Measurements from ENCODE around the gene EPPIN.

Gene EPPIN

DNA sequence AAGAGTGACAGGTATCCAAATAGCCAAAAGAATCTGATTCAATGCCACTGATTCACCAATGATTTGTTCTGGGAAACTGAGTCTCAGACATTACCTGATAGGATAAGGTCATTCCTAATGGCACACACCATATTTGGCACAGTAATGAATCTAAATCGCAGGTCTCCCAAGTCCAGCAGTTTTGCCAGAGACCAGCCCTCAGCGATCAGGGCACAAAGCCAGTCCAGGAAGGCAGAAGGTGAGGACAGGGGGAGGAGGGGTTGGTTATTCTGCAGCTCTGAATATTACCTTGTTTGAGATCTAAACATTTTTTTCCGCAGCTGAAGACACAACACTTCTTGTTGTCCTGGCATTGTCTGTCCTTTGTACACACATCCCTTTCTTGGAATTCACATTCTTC is 1.9 kb downstream of the EPPIN start:
- in situ Hi-C loops (cut with MboI; ENCODE audit: low sequenced_read_pairs, unreplicated experiment), result no loop called here
- no peak for DNase-seq (ENCODE audit: low spot score)
- TF ChIP-seq, protein P1, sequence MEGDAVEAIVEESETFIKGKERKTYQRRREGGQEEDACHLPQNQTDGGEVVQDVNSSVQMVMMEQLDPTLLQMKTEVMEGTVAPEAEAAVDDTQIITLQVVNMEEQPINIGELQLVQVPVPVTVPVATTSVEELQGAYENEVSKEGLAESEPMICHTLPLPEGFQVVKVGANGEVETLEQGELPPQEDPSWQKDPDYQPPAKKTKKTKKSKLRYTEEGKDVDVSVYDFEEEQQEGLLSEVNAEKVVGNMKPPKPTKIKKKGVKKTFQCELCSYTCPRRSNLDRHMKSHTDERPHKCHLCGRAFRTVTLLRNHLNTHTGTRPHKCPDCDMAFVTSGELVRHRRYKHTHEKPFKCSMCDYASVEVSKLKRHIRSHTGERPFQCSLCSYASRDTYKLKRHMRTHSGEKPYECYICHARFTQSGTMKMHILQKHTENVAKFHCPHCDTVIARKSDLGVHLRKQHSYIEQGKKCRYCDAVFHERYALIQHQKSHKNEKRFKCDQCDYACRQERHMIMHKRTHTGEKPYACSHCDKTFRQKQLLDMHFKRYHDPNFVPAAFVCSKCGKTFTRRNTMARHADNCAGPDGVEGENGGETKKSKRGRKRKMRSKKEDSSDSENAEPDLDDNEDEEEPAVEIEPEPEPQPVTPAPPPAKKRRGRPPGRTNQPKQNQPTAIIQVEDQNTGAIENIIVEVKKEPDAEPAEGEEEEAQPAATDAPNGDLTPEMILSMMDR (IDR thresholded peaks at IDR 0.05; ENCODE audit: borderline replicate concordance, control extremely low read depth, extremely low read depth, insufficient read depth, missing control alignments), result no peak

- TF ChIP-seq, protein P1 (IDR thresholded peaks at IDR 0.05; ENCODE audit: borderline replicate concordance, control extremely low read depth, extremely low read depth, insufficient read depth, missing control alignments), result no peak
- no peak for DNase-seq (ENCODE audit: low spot score)
- in situ Hi-C loops (cut with MboI; ENCODE audit: low sequenced_read_pairs, unreplicated experiment), result no loop called here
These were observed 7.8 kb downstream of the EPPIN start, which contains the start of gene WFDC6 for GRCh38 chr20:45539382-45539781. TSS of gene WFDC6 (minus strand) at chr20:45539482. CDS start at chr20:45539407, 75 bp downstream.

- DNase-seq (ENCODE audit: low spot score), result no peak
- TF ChIP-seq, protein P1 (IDR thresholded peaks at IDR 0.05; ENCODE audit: borderline replicate concordance, control extremely low read depth, extremely low read depth, insufficient read depth, missing control alignments), result no peak
- in situ Hi-C loops (cut with MboI; ENCODE audit: low sequenced_read_pairs, unreplicated experiment), result no loop called here
These were observed 8.9 kb downstream of the EPPIN start for GRCh38 chr20:45538209-45538799.

DNA sequence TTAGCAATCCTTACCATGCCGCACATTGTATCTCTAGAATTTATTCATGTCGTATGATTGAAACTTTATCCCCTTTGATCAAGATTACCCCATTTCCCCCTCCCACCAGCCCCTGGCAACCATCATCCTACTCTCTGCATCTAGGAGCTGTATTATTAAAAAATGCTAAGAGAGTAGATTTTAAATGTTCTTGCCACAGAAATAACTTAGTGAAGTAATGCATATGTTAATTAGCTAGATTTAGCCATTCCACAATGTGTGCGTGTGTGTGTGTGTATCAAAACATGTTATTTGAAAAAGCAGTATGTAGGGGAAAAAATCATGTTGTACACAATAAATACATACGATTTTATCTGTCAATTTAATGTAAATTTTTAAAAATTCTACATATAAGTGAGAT is 19.9 kb downstream of the EPPIN start:
- no peak for DNase-seq (ENCODE audit: low spot score)
- in situ Hi-C loops (cut with MboI; ENCODE audit: low sequenced_read_pairs, unreplicated experiment), result no loop called here
- TF ChIP-seq, protein P1 (IDR thresholded peaks at IDR 0.05; ENCODE audit: borderline replicate concordance, control extremely low read depth, extremely low read depth, insufficient read depth, missing control alignments), result no peak

- no peak for DNase-seq (ENCODE audit: low spot score)
- in situ Hi-C loops (cut with MboI; ENCODE audit: low sequenced_read_pairs, unreplicated experiment), result no loop called here
- TF ChIP-seq, protein P1 (IDR thresholded peaks at IDR 0.05; ENCODE audit: borderline replicate concordance, control extremely low read depth, extremely low read depth, insufficient read depth, missing control alignments), result no peak
These were observed 23.4 kb downstream of the EPPIN start for GRCh38 chr20:45523821-45524220.

DNA sequence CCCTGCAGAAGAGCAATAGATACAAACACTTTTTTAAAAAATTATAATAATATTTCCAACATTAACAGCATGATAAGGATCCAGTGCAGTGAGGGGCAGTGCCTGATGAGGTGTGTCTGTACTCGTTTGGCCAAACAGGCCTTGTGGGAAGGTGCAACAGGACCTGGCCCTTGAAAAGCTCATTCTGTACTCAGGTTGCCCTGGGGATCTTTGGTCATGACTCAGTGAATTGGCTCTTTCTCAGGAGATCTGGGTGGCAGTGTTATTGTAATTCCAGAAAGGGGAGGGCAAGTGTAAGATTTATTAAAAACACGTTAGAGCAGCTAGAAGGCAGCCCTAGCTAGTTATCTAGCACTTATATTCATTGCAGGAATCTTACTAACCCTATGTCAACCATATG is 28.9 kb downstream of the EPPIN start:
- in situ Hi-C loops (cut with MboI; ENCODE audit: low sequenced_read_pairs, unreplicated experiment), result no loop called here
- TF ChIP-seq, protein P1 (IDR thresholded peaks at IDR 0.05; ENCODE audit: borderline replicate concordance, control extremely low read depth, extremely low read depth, insufficient read depth, missing control alignments), result no peak
- no peak for DNase-seq (ENCODE audit: low spot score)
